HCT116 (cell line): ENCODE data around the gene AGTPBP1.

Experiments
- CBX3 ChIP-seq: IDR thresholded peaks from 2 replicates; pipeline ENCODE4 v1.6.1; 2012; ENCODE audit warnings: low read depth
- CEBPB ChIP-seq: IDR thresholded peaks from 2 replicates; pipeline ENCODE4 v1.6.1; 2012; ENCODE audit warnings: low read depth
- ELF1 ChIP-seq: IDR thresholded peaks from 2 replicates; pipeline ENCODE4 v1.6.1; 2012; ENCODE audit warnings: low read depth, borderline replicate concordance
- EZH2 ChIP-seq: fragments of 200-600 bp; sonication (generic); IDR thresholded peaks from 2 replicates; pipeline ENCODE4 v1.6.1; 2017; ENCODE audit warnings: antibody characterized with exemption, mixed run types
- POLR2A ChIP-seq: IDR thresholded peaks from 2 replicates; pipeline ENCODE4 v1.7.0; 2011; ENCODE audit warnings: borderline replicate concordance; ENCODE audit not compliant: insufficient read depth, insufficient read length; ENCODE audit errors: extremely low read depth
- TF ChIP-seq, protein P1 (sequence below), 3 experiments: fragments of 200-600 bp in 1 of 3; sonication (generic) in 1 of 3; IDR thresholded peaks in 2 of 3; conservative IDR thresholded peaks in 1 of 3; 2 replicates each; pipeline ENCODE4 v1.5.1; 2012 to 2017; ENCODE audit warnings: low read depth in 2 of 3, low read length in 2 of 3, antibody characterized with exemption in 1 of 3, borderline replicate concordance in 1 of 3, control low read depth in 1 of 3, mild to moderate bottlenecking in 1 of 3, mixed read lengths in 1 of 3, mixed run types in 1 of 3, moderate library complexity in 1 of 3; ENCODE audit not compliant: insufficient read depth in 1 of 3
- TF ChIP-seq, protein P2 (sequence below): IDR thresholded peaks from 2 replicates; pipeline ENCODE4 v1.6.1; 2012

DNA sequence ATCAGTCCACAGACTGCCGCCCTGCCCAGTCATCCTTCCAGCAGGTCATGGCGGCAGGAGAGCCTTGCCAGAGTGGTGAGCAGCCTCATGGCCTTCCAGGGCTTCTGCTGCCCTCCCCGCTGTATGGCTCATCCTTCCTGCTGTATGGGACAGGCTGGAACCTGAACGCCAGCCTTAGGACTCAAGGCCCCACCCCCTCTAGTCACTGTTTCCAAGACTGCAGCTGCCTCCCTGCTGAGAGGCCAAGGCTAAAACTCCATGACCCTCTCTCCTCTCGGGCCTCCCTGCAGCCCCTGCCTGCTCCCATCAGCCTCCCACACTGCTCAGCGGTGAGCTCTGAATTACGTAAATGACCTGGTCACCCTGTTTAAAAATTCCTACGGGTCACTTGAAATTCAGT lies 227.5 kb downstream of the AGTPBP1 start:
- TF ChIP-seq, protein P1, sequence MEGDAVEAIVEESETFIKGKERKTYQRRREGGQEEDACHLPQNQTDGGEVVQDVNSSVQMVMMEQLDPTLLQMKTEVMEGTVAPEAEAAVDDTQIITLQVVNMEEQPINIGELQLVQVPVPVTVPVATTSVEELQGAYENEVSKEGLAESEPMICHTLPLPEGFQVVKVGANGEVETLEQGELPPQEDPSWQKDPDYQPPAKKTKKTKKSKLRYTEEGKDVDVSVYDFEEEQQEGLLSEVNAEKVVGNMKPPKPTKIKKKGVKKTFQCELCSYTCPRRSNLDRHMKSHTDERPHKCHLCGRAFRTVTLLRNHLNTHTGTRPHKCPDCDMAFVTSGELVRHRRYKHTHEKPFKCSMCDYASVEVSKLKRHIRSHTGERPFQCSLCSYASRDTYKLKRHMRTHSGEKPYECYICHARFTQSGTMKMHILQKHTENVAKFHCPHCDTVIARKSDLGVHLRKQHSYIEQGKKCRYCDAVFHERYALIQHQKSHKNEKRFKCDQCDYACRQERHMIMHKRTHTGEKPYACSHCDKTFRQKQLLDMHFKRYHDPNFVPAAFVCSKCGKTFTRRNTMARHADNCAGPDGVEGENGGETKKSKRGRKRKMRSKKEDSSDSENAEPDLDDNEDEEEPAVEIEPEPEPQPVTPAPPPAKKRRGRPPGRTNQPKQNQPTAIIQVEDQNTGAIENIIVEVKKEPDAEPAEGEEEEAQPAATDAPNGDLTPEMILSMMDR (IDR thresholded peaks at IDR 0.05 in 2 of 3, conservative IDR thresholded peaks at IDR 0.05 in 1 of 3; ENCODE audit: borderline replicate concordance in 1 of 3, insufficient read depth in 1 of 3, low read depth in 2 of 3, low read length in 2 of 3) = no peak
- TF ChIP-seq CEBPB = no peak
- TF ChIP-seq, protein P2, sequence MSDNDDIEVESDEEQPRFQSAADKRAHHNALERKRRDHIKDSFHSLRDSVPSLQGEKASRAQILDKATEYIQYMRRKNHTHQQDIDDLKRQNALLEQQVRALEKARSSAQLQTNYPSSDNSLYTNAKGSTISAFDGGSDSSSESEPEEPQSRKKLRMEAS = no peak
- no peak for TF ChIP-seq POLR2A
- TF ChIP-seq EZH2 = no peak
- no peak for TF ChIP-seq CBX3
- TF ChIP-seq ELF1 = no peak
